HG02973 (cell line): ENCODE data around the gene KHDRBS2.
"Not testable (repeated sequence)": the region's sequence is repeated elsewhere in the genome, so short reads cannot be mapped to it uniquely, and the experiment has no call there.

ENCODE experiments used
- ATAC-seq: cut with Tn5 transposase; IDR thresholded peaks from one replicate; pipeline ENCODE4 v1.9.1; 2021; ENCODE audit warnings: moderate library complexity; ENCODE audit not compliant: unreplicated experiment

KHDRBS2 gene

GRCh38 chr6:61886608-61887259, 399.3 kb downstream of the KHDRBS2 start:
- no peak for ATAC-seq

- no peak for ATAC-seq
Observed at GRCh38 chr6:61869632-61870400, 416.2 kb downstream of the KHDRBS2 start.

- ATAC-seq: no peak
Observed at GRCh38 chr6:61868507-61869080, 417.4 kb downstream of the KHDRBS2 start.

- no peak for ATAC-seq
Observed at GRCh38 chr6:61867635-61868034, 418.4 kb downstream of the KHDRBS2 start.

- ATAC-seq: no peak
Observed at GRCh38 chr6:61857541-61857940, 428.5 kb downstream of the KHDRBS2 start.

- ATAC-seq: no peak
Observed at GRCh38 chr6:61841958-61842357, 444.1 kb downstream of the KHDRBS2 start.

- ATAC-seq: no peak
Observed at GRCh38 chr6:61835237-61835636, 450.8 kb downstream of the KHDRBS2 start.

GRCh38 chr6:61833176-61833755, 452.8 kb downstream of the KHDRBS2 start:
- no peak for ATAC-seq

GRCh38 chr6:61817716-61818115, 468.3 kb downstream of the KHDRBS2 start:
- no peak for ATAC-seq

GRCh38 chr6:61810047-61810446, 476.0 kb downstream of the KHDRBS2 start:
- ATAC-seq: no peak

- no peak for ATAC-seq
Observed at GRCh38 chr6:61809004-61809595, 476.9 kb downstream of the KHDRBS2 start.

- no peak for ATAC-seq
Observed at GRCh38 chr6:61787998-61788397, 498.0 kb downstream of the KHDRBS2 start.

- ATAC-seq: not testable (repeated sequence)
Observed at GRCh38 chr6:61769446-61769845, 516.6 kb downstream of the KHDRBS2 start.

GRCh38 chr6:61755739-61756138, 530.3 kb downstream of the KHDRBS2 start:
- ATAC-seq: no peak

GRCh38 chr6:61751986-61752385, 534.0 kb downstream of the KHDRBS2 start:
- ATAC-seq: no peak

GRCh38 chr6:61745994-61746393, 540.0 kb downstream of the KHDRBS2 start:
- no peak for ATAC-seq

GRCh38 chr6:61711849-61712248, 574.2 kb downstream of the KHDRBS2 start:
- ATAC-seq: no peak

- no peak for ATAC-seq
Observed at GRCh38 chr6:61688165-61688564, 597.9 kb downstream of the KHDRBS2 start.

GRCh38 chr6:61682562-61682961, 603.5 kb downstream of the KHDRBS2 start:
- ATAC-seq: no peak

GRCh38 chr6:61679625-61680024, 606.4 kb downstream of the KHDRBS2 start:
- no peak for ATAC-seq

GRCh38 chr6:61675734-61676133, 610.3 kb downstream of the KHDRBS2 start:
- no peak for ATAC-seq
